Progenitor cell of endocrine pancreas (in vitro differentiated cells): ENCODE measurements around the gene KCTD21. TPM values are rescaled to one million over a fixed set of nuclear protein-coding genes. Genes with fewer than 3 reads are reported as not detected.

ENCODE experiments used
- DNase-seq: peaks from one replicate; pipeline ENCODE4 v3.0.0; 2021; ENCODE audit warnings: low spot score; ENCODE audit not compliant: unreplicated experiment
- H3K27ac Mint-ChIP-seq: 2 replicates; pipeline ENCODE4 v1.8.0; 2021; ENCODE audit warnings: mild to moderate bottlenecking, moderate library complexity, mixed read lengths
- H3K27me3 Mint-ChIP-seq: 2 replicates; pipeline ENCODE4 v1.8.0; 2021; ENCODE audit warnings: mixed read lengths
- H3K36me3 Mint-ChIP-seq: 2 replicates; pipeline ENCODE4 v1.8.0; 2022; ENCODE audit warnings: mixed read lengths; ENCODE audit not compliant: insufficient read depth
- H3K4me1 Mint-ChIP-seq: 2 replicates; pipeline ENCODE4 v1.8.0; 2021; ENCODE audit warnings: low read depth, mixed read lengths
- H3K4me3 Mint-ChIP-seq: 2 replicates; pipeline ENCODE4 v1.8.0; 2021; ENCODE audit warnings: low read depth, mild to moderate bottlenecking, moderate library complexity, mixed read lengths
- H3K9me3 Mint-ChIP-seq: 2 replicates; pipeline ENCODE4 v1.8.0; 2021; ENCODE audit warnings: low read depth, mixed read lengths
- CTCF ChIP-seq: fragments of 200-600 bp; sonication (generic); IDR thresholded peaks from one replicate; pipeline ENCODE4 v1.5.0; 2021; ENCODE audit warnings: antibody characterized with exemption, mild to moderate bottlenecking; ENCODE audit not compliant: unreplicated experiment
- total RNA-seq: library from RNA; stranded (reverse); gene quantifications from 2 replicates; pipeline ENCODE4 v1.2.1, GENCODE V29; 2021

The KCTD21 gene
- total RNA-seq, 1 donor from 2014 or later: 7.4 TPM

GRCh38 chr11:78197816-78198215 lies 9.4 kb upstream of the KCTD21 start:
- Mint-ChIP-seq H3K27me3 (no peaks in the 10 kb centered on the region), H3K4me3 (no peak overlapping the region), H3K4me1 (peaks cover 1% of the 10 kb centered on the region), H3K27ac (no peak overlapping the region), H3K9me3 (no peaks in the 10 kb centered on the region), H3K36me3 (peaks cover 18% of the 10 kb centered on the region)
- no peak for TF ChIP-seq CTCF
- no peak for DNase-seq

GRCh38 chr11:78196661-78197091 lies 8.2 kb upstream of the KCTD21 start:
- no peak overlapping the region for H3K27ac Mint-ChIP-seq
- no peak for TF ChIP-seq CTCF
- H3K9me3 Mint-ChIP-seq: no peaks in the 10 kb centered on the region
- no peak for DNase-seq
- H3K4me1 Mint-ChIP-seq: peaks cover 6% of the 10 kb centered on the region
- H3K4me3 Mint-ChIP-seq: no peak overlapping the region
- H3K36me3 Mint-ChIP-seq: peaks cover 13% of the 10 kb centered on the region
- H3K27me3 Mint-ChIP-seq: no peaks in the 10 kb centered on the region

- no peak for TF ChIP-seq CTCF
- DNase-seq: no peak
- H3K4me3 Mint-ChIP-seq: no peak overlapping the region
- H3K27ac Mint-ChIP-seq: no peak overlapping the region
- H3K4me1 Mint-ChIP-seq: peaks cover 8% of the 10 kb centered on the region
- H3K36me3 Mint-ChIP-seq: peaks cover 10% of the 10 kb centered on the region
- no peaks in the 10 kb centered on the region for H3K27me3 Mint-ChIP-seq
- H3K9me3 Mint-ChIP-seq: no peaks in the 10 kb centered on the region
Observed at GRCh38 chr11:78195917-78196560, 7.6 kb upstream of the KCTD21 start.

GRCh38 chr11:78194490-78194889 lies 6.1 kb upstream of the KCTD21 start:
- no peak overlapping the region for H3K4me3 Mint-ChIP-seq
- DNase-seq: no peak
- H3K36me3 Mint-ChIP-seq: peaks cover 7% of the 10 kb centered on the region
- H3K27me3 Mint-ChIP-seq: no peaks in the 10 kb centered on the region
- peaks cover 18% of the 10 kb centered on the region for H3K4me1 Mint-ChIP-seq
- no peaks in the 10 kb centered on the region for H3K9me3 Mint-ChIP-seq
- peak overlapping the region; percentile 49 for H3K27ac Mint-ChIP-seq
- TF ChIP-seq CTCF: no peak

GRCh38 chr11:78193806-78194205 lies 5.4 kb upstream of the KCTD21 start:
- H3K9me3 Mint-ChIP-seq: no peaks in the 10 kb centered on the region
- DNase-seq: no peak
- H3K27me3 Mint-ChIP-seq: no peaks in the 10 kb centered on the region
- no peak overlapping the region for H3K27ac Mint-ChIP-seq
- peaks cover 19% of the 10 kb centered on the region for H3K4me1 Mint-ChIP-seq
- no peak for TF ChIP-seq CTCF
- H3K4me3 Mint-ChIP-seq: no peak overlapping the region
- H3K36me3 Mint-ChIP-seq: peaks cover 7% of the 10 kb centered on the region
